ENCODE measurements around the gene ABCB9. TPM values are rescaled to one million over a fixed set of nuclear protein-coding genes. Genes with fewer than 3 reads are reported as not detected.

Gene ABCB9
- total RNA-seq, 1 experiment from 2014 or later = 6.3 TPM

GRCh38 chr12:122990561-122990960 is 24.3 kb upstream of the ABCB9 start:
- DNase-seq (ENCODE audit: low spot score) (no peak), ATAC-seq (no peak)
- no peak overlapping the region for H3K4me3 Mint-ChIP-seq
- H3K4me1 Mint-ChIP-seq = no peaks in the 10 kb centered on the region
- H3K27ac Mint-ChIP-seq = no peak overlapping the region
- ChIA-PET CTCF (interaction anchor here (0.8 to 3.2 kb wide), 2 partner anchors 74 to 248 kb away, joined by 4 to 18 read pairs; no protein-coding TSS in a partner anchor), POLR2A (no interaction called here)
- no peaks in the 10 kb centered on the region for H3K27me3 Mint-ChIP-seq (ENCODE audit: low read depth)
- H3K36me3 Mint-ChIP-seq = no peaks in the 10 kb centered on the region
- H3K9me3 Mint-ChIP-seq = no peaks in the 10 kb centered on the region
- TF ChIP-seq TEAD4 (CRISPR knock-in tag; IDR thresholded peaks at IDR 0.05) (no peak), NR2C2 (CRISPR knock-in tag; IDR thresholded peaks at IDR 0.05) (no peak), ESRRA (CRISPR knock-in tag; IDR thresholded peaks at IDR 0.05; ENCODE audit: borderline replicate concordance) (no peak), ZNF232 (CRISPR knock-in tag; IDR thresholded peaks at IDR 0.05) (no peak), JUN (CRISPR knock-in tag; IDR thresholded peaks at IDR 0.05) (no peak)
- TF ChIP-seq, protein P1, sequence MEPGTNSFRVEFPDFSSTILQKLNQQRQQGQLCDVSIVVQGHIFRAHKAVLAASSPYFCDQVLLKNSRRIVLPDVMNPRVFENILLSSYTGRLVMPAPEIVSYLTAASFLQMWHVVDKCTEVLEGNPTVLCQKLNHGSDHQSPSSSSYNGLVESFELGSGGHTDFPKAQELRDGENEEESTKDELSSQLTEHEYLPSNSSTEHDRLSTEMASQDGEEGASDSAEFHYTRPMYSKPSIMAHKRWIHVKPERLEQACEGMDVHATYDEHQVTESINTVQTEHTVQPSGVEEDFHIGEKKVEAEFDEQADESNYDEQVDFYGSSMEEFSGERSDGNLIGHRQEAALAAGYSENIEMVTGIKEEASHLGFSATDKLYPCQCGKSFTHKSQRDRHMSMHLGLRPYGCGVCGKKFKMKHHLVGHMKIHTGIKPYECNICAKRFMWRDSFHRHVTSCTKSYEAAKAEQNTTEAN (CRISPR knock-in tag; IDR thresholded peaks at IDR 0.05) = no peak
- TF ChIP-seq, protein P2, sequence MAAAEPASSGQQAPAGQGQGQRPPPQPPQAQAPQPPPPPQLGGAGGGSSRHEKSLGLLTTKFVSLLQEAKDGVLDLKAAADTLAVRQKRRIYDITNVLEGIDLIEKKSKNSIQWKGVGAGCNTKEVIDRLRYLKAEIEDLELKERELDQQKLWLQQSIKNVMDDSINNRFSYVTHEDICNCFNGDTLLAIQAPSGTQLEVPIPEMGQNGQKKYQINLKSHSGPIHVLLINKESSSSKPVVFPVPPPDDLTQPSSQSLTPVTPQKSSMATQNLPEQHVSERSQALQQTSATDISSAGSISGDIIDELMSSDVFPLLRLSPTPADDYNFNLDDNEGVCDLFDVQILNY (CRISPR knock-in tag; IDR thresholded peaks at IDR 0.05) = no peak
- TF ChIP-seq, protein P3, sequence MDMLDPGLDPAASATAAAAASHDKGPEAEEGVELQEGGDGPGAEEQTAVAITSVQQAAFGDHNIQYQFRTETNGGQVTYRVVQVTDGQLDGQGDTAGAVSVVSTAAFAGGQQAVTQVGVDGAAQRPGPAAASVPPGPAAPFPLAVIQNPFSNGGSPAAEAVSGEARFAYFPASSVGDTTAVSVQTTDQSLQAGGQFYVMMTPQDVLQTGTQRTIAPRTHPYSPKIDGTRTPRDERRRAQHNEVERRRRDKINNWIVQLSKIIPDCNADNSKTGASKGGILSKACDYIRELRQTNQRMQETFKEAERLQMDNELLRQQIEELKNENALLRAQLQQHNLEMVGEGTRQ (CRISPR knock-in tag; IDR thresholded peaks at IDR 0.05) = no peak

- no peak overlapping the region for H3K27ac Mint-ChIP-seq
- CTCF ChIA-PET = interaction anchor here (0.8 to 3.2 kb wide), 9 partner anchors 10 to 248 kb away, joined by 3 to 18 read pairs (median 3); partner anchors contain the start of genes MPHOSPH9 and PITPNM2
- H3K4me1 Mint-ChIP-seq = no peaks in the 10 kb centered on the region
- TF ChIP-seq OVOL2 (CRISPR knock-in tag; IDR thresholded peaks at IDR 0.05; ENCODE audit: borderline replicate concordance) (no peak), PRDM15 (CRISPR knock-in tag; IDR thresholded peaks at IDR 0.05) (no peak)
- TF ChIP-seq, protein P4, sequence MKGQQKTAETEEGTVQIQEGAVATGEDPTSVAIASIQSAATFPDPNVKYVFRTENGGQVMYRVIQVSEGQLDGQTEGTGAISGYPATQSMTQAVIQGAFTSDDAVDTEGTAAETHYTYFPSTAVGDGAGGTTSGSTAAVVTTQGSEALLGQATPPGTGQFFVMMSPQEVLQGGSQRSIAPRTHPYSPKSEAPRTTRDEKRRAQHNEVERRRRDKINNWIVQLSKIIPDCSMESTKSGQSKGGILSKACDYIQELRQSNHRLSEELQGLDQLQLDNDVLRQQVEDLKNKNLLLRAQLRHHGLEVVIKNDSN (CRISPR knock-in tag; IDR thresholded peaks at IDR 0.05) = no peak
- DNase-seq (ENCODE audit: low spot score) (no peak), ATAC-seq (no peak)
- no peak overlapping the region for H3K4me3 Mint-ChIP-seq
- POLR2A ChIA-PET = no interaction called here
- no peaks in the 10 kb centered on the region; the same call in 1 of the 2 replicates for H3K36me3 Mint-ChIP-seq
- no peaks in the 10 kb centered on the region for H3K27me3 Mint-ChIP-seq (ENCODE audit: low read depth)
- H3K9me3 Mint-ChIP-seq = no peaks in the 10 kb centered on the region
Observed at GRCh38 chr12:122989874-122990419, 23.7 kb upstream of the ABCB9 start.

DNA sequence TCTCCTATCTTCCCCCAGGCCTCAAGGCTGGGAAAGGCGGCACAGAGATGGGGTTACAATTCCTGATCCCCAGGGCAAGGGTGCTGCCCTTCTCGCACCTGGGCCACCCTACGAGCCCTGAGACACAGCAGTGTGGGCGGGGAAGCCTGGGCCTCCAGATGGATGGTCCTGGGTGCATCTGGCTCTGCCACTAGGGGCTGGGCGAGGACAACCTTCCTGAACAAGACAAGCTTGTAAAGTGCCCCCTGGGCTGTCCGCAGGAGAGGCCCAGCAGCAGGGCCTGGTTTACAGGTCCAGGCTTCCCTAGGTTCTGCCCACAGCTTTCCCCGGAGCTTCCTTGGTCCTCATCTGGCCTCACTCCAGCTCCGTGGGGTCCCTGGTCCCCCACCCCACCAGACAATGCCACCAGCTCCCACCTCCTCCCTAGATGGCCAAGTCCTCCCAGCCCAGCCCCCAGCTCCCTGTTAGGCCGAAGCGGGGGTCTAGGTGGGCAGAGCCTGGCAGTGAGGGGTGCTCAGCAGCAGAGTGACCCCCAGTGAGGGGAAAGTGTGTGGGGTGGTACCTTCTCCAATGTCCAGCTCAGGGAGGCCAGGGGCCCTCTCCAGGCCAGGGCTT is 23.1 kb upstream of the ABCB9 start:
- CTCF ChIA-PET = interaction anchor here (0.8 to 3.2 kb wide), 9 partner anchors 10 to 249 kb away, joined by 3 to 18 read pairs (median 3); partner anchors contain the start of genes MPHOSPH9 and PITPNM2
- H3K9me3 Mint-ChIP-seq = no peaks in the 10 kb centered on the region
- POLR2A ChIA-PET = no interaction called here

More for the DNA sequence above, 23.1 kb upstream of the ABCB9 start:
- ATAC-seq = peak; percentile 25
- TF ChIP-seq, protein P5, sequence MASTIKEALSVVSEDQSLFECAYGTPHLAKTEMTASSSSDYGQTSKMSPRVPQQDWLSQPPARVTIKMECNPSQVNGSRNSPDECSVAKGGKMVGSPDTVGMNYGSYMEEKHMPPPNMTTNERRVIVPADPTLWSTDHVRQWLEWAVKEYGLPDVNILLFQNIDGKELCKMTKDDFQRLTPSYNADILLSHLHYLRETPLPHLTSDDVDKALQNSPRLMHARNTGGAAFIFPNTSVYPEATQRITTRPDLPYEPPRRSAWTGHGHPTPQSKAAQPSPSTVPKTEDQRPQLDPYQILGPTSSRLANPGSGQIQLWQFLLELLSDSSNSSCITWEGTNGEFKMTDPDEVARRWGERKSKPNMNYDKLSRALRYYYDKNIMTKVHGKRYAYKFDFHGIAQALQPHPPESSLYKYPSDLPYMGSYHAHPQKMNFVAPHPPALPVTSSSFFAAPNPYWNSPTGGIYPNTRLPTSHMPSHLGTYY (CRISPR knock-in tag; IDR thresholded peaks at IDR 0.05) = no peak
- TF ChIP-seq ZNF232 (CRISPR knock-in tag; IDR thresholded peaks at IDR 0.05) = no peak
- no peak for TF ChIP-seq ATF3 (CRISPR knock-in tag; conservative IDR thresholded peaks at IDR 0.05)
- TF ChIP-seq NR3C1 (CRISPR knock-in tag; conservative IDR thresholded peaks at IDR 0.05; ENCODE audit: low read depth) = no peak
- no peak for TF ChIP-seq CDX4 (CRISPR knock-in tag; IDR thresholded peaks at IDR 0.05; ENCODE audit: borderline replicate concordance)
- no peak for TF ChIP-seq HMGA2 (CRISPR knock-in tag; IDR thresholded peaks at IDR 0.05)
- no peak for TF ChIP-seq FOXP1 (CRISPR knock-in tag; IDR thresholded peaks at IDR 0.05; ENCODE audit: borderline replicate concordance)
- no peaks in the 10 kb centered on the region for H3K27me3 Mint-ChIP-seq (ENCODE audit: low read depth)
- DNase-seq (ENCODE audit: low spot score) = no peak
- no peak overlapping the region for H3K27ac Mint-ChIP-seq
- no peak overlapping the region for H3K4me3 Mint-ChIP-seq
- H3K36me3 Mint-ChIP-seq = no peaks in the 10 kb centered on the region; the same call in 1 of the 2 replicates
- H3K4me1 Mint-ChIP-seq = peaks cover 3% of the 10 kb centered on the region; the same call in 1 of the 2 replicates
